HL-60 (cell line): ENCODE data around the gene SIPA1.

Experiments
- DNase-seq, 2 experiments: peaks; one replicate each; pipeline ENCODE4 v3.0.0-alpha.2; 2010 to 2020; ENCODE audit warnings: low read depth in 1 of 2, low spot score in 1 of 2
- H3K27ac ChIP-seq: fragments of 250-450 bp; sonication (Bioruptor Pico); replicated peaks from 2 replicates; pipeline ENCODE4 v1.5.1; 2020; ENCODE audit warnings: mild to moderate bottlenecking, moderate library complexity
- H3K27me3 ChIP-seq: fragments of 250-450 bp; sonication (Bioruptor Pico); 2 replicates; pipeline ENCODE4 v1.5.1; 2021; ENCODE audit warnings: mild to moderate bottlenecking, moderate library complexity; ENCODE audit not compliant: insufficient read depth, poor library complexity, severe bottlenecking
- H3K4me3 ChIP-seq: replicated peaks from 2 replicates; pipeline ENCODE4 v1.5.1; 2011; ENCODE audit warnings: mild to moderate bottlenecking, control low read depth, low read length; ENCODE audit not compliant: insufficient read depth
- CTCF ChIP-seq: IDR thresholded peaks from one replicate; pipeline ENCODE4 v1.5.1; 2011; ENCODE audit warnings: low read length, control low read depth, inconsistent platforms; ENCODE audit not compliant: insufficient read depth
- GABPA ChIP-seq: IDR thresholded peaks from 2 replicates; pipeline ENCODE4 v1.6.1; 2012; ENCODE audit warnings: low read depth
- POLR2AphosphoS5 ChIP-seq: IDR thresholded peaks from 2 replicates; pipeline ENCODE4 v1.6.1; 2012; ENCODE audit warnings: low read depth
- REST ChIP-seq: IDR thresholded peaks from 2 replicates; pipeline ENCODE4 v1.6.1; 2012; ENCODE audit warnings: low read depth; ENCODE audit not compliant: insufficient replicate concordance
- SPI1 ChIP-seq: IDR thresholded peaks from 2 replicates; pipeline ENCODE4 v1.6.1; 2012; ENCODE audit warnings: low read depth, mild to moderate bottlenecking, borderline replicate concordance

SIPA1 gene

GRCh38 chr11:65645710-65646109 is 7.8 kb downstream of the SIPA1 start:
- Histone ChIP-seq H3K27ac (no peak overlapping the region), H3K27me3 (no peaks in the 10 kb centered on the region), H3K4me3 (no peak overlapping the region)
- no peak for DNase-seq
- no peak for TF ChIP-seq REST
- no peak for TF ChIP-seq POLR2AphosphoS5
- no peak for TF ChIP-seq GABPA
- no peak for TF ChIP-seq CTCF
- TF ChIP-seq SPI1, result no peak

GRCh38 chr11:65646288-65646957 is 8.5 kb downstream of the SIPA1 start:
- DNase-seq, result no peak
- Histone ChIP-seq H3K27ac (no peak overlapping the region), H3K27me3 (no peaks in the 10 kb centered on the region), H3K4me3 (no peak overlapping the region)
- TF ChIP-seq REST, result no peak
- TF ChIP-seq CTCF, result no peak
- TF ChIP-seq POLR2AphosphoS5, result no peak
- no peak for TF ChIP-seq GABPA
- TF ChIP-seq SPI1, result no peak

GRCh38 chr11:65646958-65647701 is 9.2 kb downstream of the SIPA1 start:
- TF ChIP-seq SPI1 (no peak), REST (no peak), CTCF (no peak), GABPA (no peak), POLR2AphosphoS5 (no peak)
- H3K27ac ChIP-seq, result no peak overlapping the region
- DNase-seq, result no peak
- no peak overlapping the region for H3K4me3 ChIP-seq
- H3K27me3 ChIP-seq, result no peaks in the 10 kb centered on the region
